H1 (cell line): ENCODE measurements around the gene IRX4. TPM values are rescaled to one million over a fixed set of nuclear protein-coding genes. Genes with fewer than 3 reads are reported as not detected.

Experiments used
- CHD7 ChIP-seq: fragments of 300-600 bp; sonication (generic); IDR thresholded peaks from 2 replicates; pipeline ENCODE4 v1.7.1; 2012; ENCODE audit warnings: low read length, moderate library complexity, mild to moderate bottlenecking, inconsistent platforms; ENCODE audit not compliant: insufficient replicate concordance
- polyA plus RNA-seq, 7 experiments: library from polyadenylated mRNA; depleted of rRNA in 3 of 7; stranded (reverse) in 5 of 7; unstranded in 2 of 7; fragments of >200 nt in 5 of 7; fragments of 200-250 nt in 2 of 7; gene quantifications; 1 replicate in 5 of 7; 2 replicates in 1 of 7; 4 replicates in 1 of 7; pipeline versions ENCODE4 v1.2.1 to v1.2.3, GENCODE V29; 2011 to 2013; ENCODE audit warnings: missing spikeins in 2 of 7, mixed read lengths in 2 of 7
- total RNA-seq: library from RNA; stranded (reverse); fragmentation: NEBNext Ultra II Directional; extraction: Animal tissue kit (Norgen Biotek cat#: 25700); gene quantifications from 2 replicates; pipeline ENCODE4 v1.2.1, GENCODE V29; 2021

IRX4 gene
- total and polyA plus RNA-seq, 2 of the 8 experiments (the other 6 are each of a cell fraction or from before 2014, with no cell fraction given): 0.45 to 1.2 TPM

GRCh38 chr5:1879292-1880263 is 3.1 kb downstream of the IRX4 start (continued):
- no peak for TF ChIP-seq CHD7
